HCT116 (cell line): ENCODE measurements around the gene CHRNB2. TPM values are rescaled to one million over a fixed set of nuclear protein-coding genes. Genes with fewer than 3 reads are reported as not detected.

Source experiments
- ATAC-seq: fragments of 200-7000 bp; cut with Tn5 transposase; 2 replicates; pipeline ENCODE4 v1.9.1; 2020; ENCODE audit warnings: mild to moderate bottlenecking, moderate library complexity
- BruUV-seq: library from RNA; stranded (reverse); fragments of 400-500 nt; replicated peaks from 2 replicates; lab custom pipeline; 2021; lab: Mats Ljungman, UMichigan
- CTCF ChIA-PET: fragments of 300-600 bp; sonication (Branson Sonifier 250); formaldehyde crosslinking; loops from one replicate; lab custom pipeline; 2021; ENCODE audit warnings: antibody characterized with exemption; lab: Charles Lee
- POLR2A ChIA-PET: fragments of 300-600, 350-600 bp; sonication (Branson Sonifier 250); formaldehyde crosslinking; loops from one replicate; lab custom pipeline; 2021; ENCODE audit warnings: antibody characterized with exemption; lab: Charles Lee
- RAD21 ChIA-PET, 2 experiments: fragments of 300-600 bp; sonication (Branson Sonifier 250); formaldehyde crosslinking; loops; one replicate each; lab custom pipeline; 2023; ENCODE audit warnings: low total read pairs in 2 of 2; ENCODE audit not compliant: uncharacterized antibody in 2 of 2, unreplicated experiment in 2 of 2, low non-redundant PET in 1 of 2; lab: Charles Lee
- DNase-seq: peaks from one replicate; pipeline ENCODE4 v3.0.0-alpha.2; 2010; ENCODE audit warnings: low read depth, low spot score
- H2AFZ ChIP-seq: fragments of 200-600 bp; shearing (Covaris generic), sonication (generic); 2 replicates; pipeline ENCODE4 v1.6.1; 2017; ENCODE audit warnings: low read depth, mixed run types, mixed read lengths, antibody characterized with exemption, low read length; ENCODE audit not compliant: poor library complexity, severe bottlenecking
- H3K27ac ChIP-seq: 2 replicates; pipeline ENCODE4 v1.5.1; 2012; ENCODE audit warnings: low read depth, low read length
- H3K27me3 ChIP-seq: fragments of 200-600 bp; sonication (generic); 2 replicates; pipeline ENCODE4 v1.6.1; 2016; ENCODE audit warnings: mixed run types, low read length, mixed read lengths; ENCODE audit not compliant: insufficient read depth
- H3K36me3 ChIP-seq, 2 experiments: fragments of 200-500 bp in 1 of 2; fragments of 200-600 bp in 1 of 2; sonication (Bioruptor generic) in 1 of 2; sonication (generic) in 1 of 2; 2 replicates each; pipeline versions ENCODE4 v1.5.1 to v1.6.1; 2014 to 2016; ENCODE audit warnings: low read length in 2 of 2, inconsistent platforms in 1 of 2, mixed read lengths in 1 of 2, mixed run types in 1 of 2; ENCODE audit not compliant: insufficient read depth in 2 of 2, control insufficient read depth in 1 of 2
- H3K4me1 ChIP-seq, 2 experiments: fragments of 200-600 bp in 1 of 2; sonication (generic) in 1 of 2; 2 replicates each; pipeline versions ENCODE4 v1.5.1 to v1.6.1; 2012 to 2017; ENCODE audit warnings: low read length in 2 of 2, inconsistent platforms in 1 of 2, mild to moderate bottlenecking in 1 of 2, mixed read lengths in 1 of 2, mixed run types in 1 of 2, moderate library complexity in 1 of 2; ENCODE audit not compliant: insufficient read depth in 2 of 2, control insufficient read depth in 1 of 2
- H3K4me2 ChIP-seq: fragments of 200-600 bp; sonication (generic); 2 replicates; pipeline ENCODE4 v1.6.1; 2017; ENCODE audit warnings: mixed run types, low read length, mixed read lengths
- H3K4me3 ChIP-seq, 2 experiments: fragments of 200-600 bp in 1 of 2; sonication (generic) in 1 of 2; replicated peaks in 1 of 2; 2 replicates each; pipeline ENCODE4 v1.5.1; 2011 to 2016; ENCODE audit warnings: low read length in 2 of 2, control low read depth in 1 of 2, low read depth in 1 of 2, mild to moderate bottlenecking in 1 of 2, mixed read lengths in 1 of 2, mixed run types in 1 of 2
- H3K79me2 ChIP-seq: fragments of 200-600 bp; sonication (generic); 2 replicates; pipeline ENCODE4 v1.6.1; 2017; ENCODE audit warnings: mild to moderate bottlenecking, mixed run types, low read length, moderate library complexity, mixed read lengths; ENCODE audit not compliant: insufficient read depth
- H3K9ac ChIP-seq: fragments of 200-600 bp; sonication (generic); 2 replicates; pipeline ENCODE4 v1.6.1; 2016; ENCODE audit warnings: low read length, mixed read lengths
- H3K9me2 ChIP-seq: fragments of 200-600 bp; sonication (generic), shearing (Covaris generic); 2 replicates; pipeline ENCODE4 v1.6.1; 2017; ENCODE audit warnings: mixed run types, mild to moderate bottlenecking, moderate library complexity; ENCODE audit not compliant: insufficient read depth
- H3K9me3 ChIP-seq, 2 experiments: fragments of 200-500 bp in 1 of 2; fragments of 200-600 bp in 1 of 2; sonication (Bioruptor generic) in 1 of 2; sonication (generic) in 1 of 2; 2 replicates each; pipeline ENCODE4 v1.6.1; 2014 to 2017; ENCODE audit warnings: low read length in 2 of 2, mixed read lengths in 2 of 2, inconsistent platforms in 1 of 2, low read depth in 1 of 2, mild to moderate bottlenecking in 1 of 2, mixed run types in 1 of 2, moderate library complexity in 1 of 2; ENCODE audit not compliant: control insufficient read depth in 1 of 2, insufficient read depth in 1 of 2
- H4K20me1 ChIP-seq: fragments of 200-600 bp; sonication (generic), shearing (Covaris generic); 2 replicates; pipeline ENCODE4 v1.6.1; 2017; ENCODE audit warnings: mixed run types, mild to moderate bottlenecking, moderate library complexity; ENCODE audit not compliant: insufficient read depth
- CBX3 ChIP-seq: IDR thresholded peaks from 2 replicates; pipeline ENCODE4 v1.6.1; 2012; ENCODE audit warnings: low read depth
- CTCF ChIP-seq, 3 experiments: fragments of 200-600 bp in 1 of 3; sonication (generic) in 1 of 3; IDR thresholded peaks in 2 of 3; conservative IDR thresholded peaks in 1 of 3; 2 replicates each; pipeline ENCODE4 v1.5.1; 2012 to 2017; ENCODE audit warnings: low read depth in 2 of 3, low read length in 2 of 3, antibody characterized with exemption in 1 of 3, borderline replicate concordance in 1 of 3, control low read depth in 1 of 3, mild to moderate bottlenecking in 1 of 3, mixed read lengths in 1 of 3, mixed run types in 1 of 3, moderate library complexity in 1 of 3; ENCODE audit not compliant: insufficient read depth in 1 of 3
- EGR1 ChIP-seq: IDR thresholded peaks from 2 replicates; pipeline ENCODE4 v1.6.1; 2012; ENCODE audit warnings: low read depth
- EZH2 ChIP-seq: fragments of 200-600 bp; sonication (generic); IDR thresholded peaks from 2 replicates; pipeline ENCODE4 v1.6.1; 2017; ENCODE audit warnings: antibody characterized with exemption, mixed run types
- EZH2phosphoT487 ChIP-seq: fragments of 200-600 bp; IDR thresholded peaks from 2 replicates; pipeline ENCODE4 v1.6.1; 2018; ENCODE audit warnings: antibody characterized with exemption, borderline replicate concordance
- FOSL1 ChIP-seq: IDR thresholded peaks from 2 replicates; pipeline ENCODE4 v1.6.1; 2012; ENCODE audit warnings: low read depth
- MAX ChIP-seq: IDR thresholded peaks from 2 replicates; pipeline ENCODE4 v1.6.1; 2012
- POLR2A ChIP-seq: IDR thresholded peaks from 2 replicates; pipeline ENCODE4 v1.7.0; 2011; ENCODE audit warnings: borderline replicate concordance; ENCODE audit not compliant: insufficient read depth, insufficient read length; ENCODE audit errors: extremely low read depth
- POLR2AphosphoS5 ChIP-seq: IDR thresholded peaks from 2 replicates; pipeline ENCODE4 v1.6.1; 2011; ENCODE audit warnings: mild to moderate bottlenecking, low read depth, low read length, moderate library complexity
- RAD21 ChIP-seq: IDR thresholded peaks from 2 replicates; pipeline ENCODE4 v1.6.1; 2012; ENCODE audit warnings: low read depth, mild to moderate bottlenecking
- REST ChIP-seq: IDR thresholded peaks from 2 replicates; pipeline ENCODE4 v1.6.1; 2012; ENCODE audit warnings: low read depth
- SP1 ChIP-seq: IDR thresholded peaks from 2 replicates; pipeline ENCODE4 v1.6.1; 2012; ENCODE audit warnings: low read depth
- SRF ChIP-seq: IDR thresholded peaks from 2 replicates; pipeline ENCODE4 v1.6.1; 2012; ENCODE audit warnings: low read depth
- TCF7L2 ChIP-seq: IDR thresholded peaks from 2 replicates; pipeline ENCODE4 v1.7.0; 2011; ENCODE audit warnings: borderline replicate concordance, inconsistent platforms; ENCODE audit not compliant: insufficient read depth, insufficient read length; ENCODE audit errors: extremely low read depth
- YY1 ChIP-seq: IDR thresholded peaks from 2 replicates; pipeline ENCODE4 v1.6.1; 2011; ENCODE audit warnings: low read length, low read depth, moderate library complexity, mild to moderate bottlenecking; ENCODE audit not compliant: insufficient replicate concordance; ENCODE audit errors: extremely low read depth
- ZFX ChIP-seq: fragments of 450-650 bp; IDR thresholded peaks from 2 replicates; pipeline ENCODE4 v1.6.1; 2017
- ZNF274 ChIP-seq: fragments of 200-500 bp; sonication (Bioruptor generic); IDR thresholded peaks from 2 replicates; pipeline ENCODE4 v1.6.1; 2014; ENCODE audit warnings: mild to moderate bottlenecking, low read depth, low read length, inconsistent platforms
- intact Hi-C: fragments of 100-400 bp; cut with micrococcal nuclease; formaldehyde crosslinking; loops from 2 replicates; pipeline ENCODE4 v1.10.0; 2022
- total RNA-seq: library from RNA; stranded (reverse); gene quantifications from one replicate; pipeline ENCODE4 v1.2.1, GENCODE V29; 2021; ENCODE audit not compliant: unreplicated experiment
- TF ChIP-seq, protein P1 (sequence below): IDR thresholded peaks from 2 replicates; pipeline ENCODE4 v1.6.1; 2011; ENCODE audit warnings: mild to moderate bottlenecking, low read length, moderate library complexity; ENCODE audit not compliant: insufficient replicate concordance; ENCODE audit errors: extremely low read depth
- TF ChIP-seq, protein P2 (sequence below): IDR thresholded peaks from 2 replicates; pipeline ENCODE4 v1.6.1; 2012

The CHRNB2 gene
- total RNA-seq, 1 experiment from 2014 or later, result not detected

DNA sequence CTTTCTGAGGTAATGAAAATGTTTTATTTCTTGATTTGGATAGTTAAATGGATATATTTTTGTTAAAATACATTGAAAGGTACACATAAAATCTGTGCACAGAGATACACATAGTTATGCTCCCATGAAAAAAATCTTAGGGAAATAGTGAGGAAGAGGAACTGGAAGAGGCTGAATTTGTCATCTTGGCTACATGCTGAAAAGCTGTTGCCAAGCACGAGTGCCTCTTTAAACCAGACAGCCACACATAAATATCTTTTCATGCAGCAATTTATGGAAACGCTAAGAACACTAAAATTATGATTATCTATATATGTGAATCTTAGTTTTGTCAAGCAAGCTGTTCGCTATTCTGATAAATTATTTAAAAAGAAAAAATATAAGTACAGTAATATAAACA, 53.2 kb downstream of the CHRNB2 start (continued):
- TF ChIP-seq REST (no peak), YY1 (no peak)

- ChIA-PET POLR2A (no interaction called here), RAD21 (no interaction called here), CTCF (no interaction called here)
- Histone ChIP-seq H3K27me3 (no peaks in the 10 kb centered on the region), H3K79me2 (peaks cover 97% of the 10 kb centered on the region), H4K20me1 (peaks cover 3% of the 10 kb centered on the region; the same call in 1 of the 2 replicates), H3K27ac (no peak overlapping the region), H2AFZ (no peak overlapping the region), H3K9me2 (no peaks in the 10 kb centered on the region), H3K4me2 (no peak overlapping the region), H3K36me3 (peaks cover 0 to 4% of the 10 kb centered on the region in 2 experiments; a peak in 1 of 4 replicates), H3K4me3 (no peak overlapping the region), H3K4me1 (peaks cover 4 to 7% of the 10 kb centered on the region in 2 experiments; a peak in 3 of 4 replicates), H3K9me3 (no peaks in the 10 kb centered on the region), H3K9ac (no peak overlapping the region)
- BruUV-seq, result no TSS peak
- intact Hi-C loops, result no loop called here
- no peak for DNase-seq
- ATAC-seq, result no peak
- no peak for TF ChIP-seq POLR2AphosphoS5
- TF ChIP-seq CBX3, result no peak
- TF ChIP-seq EGR1, result no peak
- TF ChIP-seq SP1, result no peak
- no peak for TF ChIP-seq CTCF (IDR thresholded peaks at IDR 0.05 in 2 of 3, conservative IDR thresholded peaks at IDR 0.05 in 1 of 3; ENCODE audit: borderline replicate concordance in 1 of 3, insufficient read depth in 1 of 3, low read depth in 2 of 3, low read length in 2 of 3)
- TF ChIP-seq EZH2phosphoT487, result no peak
- no peak for TF ChIP-seq POLR2A
- TF ChIP-seq YY1, result no peak
- TF ChIP-seq TCF7L2, result no peak
- TF ChIP-seq SRF, result no peak
- no peak for TF ChIP-seq RAD21
- TF ChIP-seq ZNF274, result no peak
- no peak for TF ChIP-seq MAX
- TF ChIP-seq EZH2, result no peak
- TF ChIP-seq, protein P1, sequence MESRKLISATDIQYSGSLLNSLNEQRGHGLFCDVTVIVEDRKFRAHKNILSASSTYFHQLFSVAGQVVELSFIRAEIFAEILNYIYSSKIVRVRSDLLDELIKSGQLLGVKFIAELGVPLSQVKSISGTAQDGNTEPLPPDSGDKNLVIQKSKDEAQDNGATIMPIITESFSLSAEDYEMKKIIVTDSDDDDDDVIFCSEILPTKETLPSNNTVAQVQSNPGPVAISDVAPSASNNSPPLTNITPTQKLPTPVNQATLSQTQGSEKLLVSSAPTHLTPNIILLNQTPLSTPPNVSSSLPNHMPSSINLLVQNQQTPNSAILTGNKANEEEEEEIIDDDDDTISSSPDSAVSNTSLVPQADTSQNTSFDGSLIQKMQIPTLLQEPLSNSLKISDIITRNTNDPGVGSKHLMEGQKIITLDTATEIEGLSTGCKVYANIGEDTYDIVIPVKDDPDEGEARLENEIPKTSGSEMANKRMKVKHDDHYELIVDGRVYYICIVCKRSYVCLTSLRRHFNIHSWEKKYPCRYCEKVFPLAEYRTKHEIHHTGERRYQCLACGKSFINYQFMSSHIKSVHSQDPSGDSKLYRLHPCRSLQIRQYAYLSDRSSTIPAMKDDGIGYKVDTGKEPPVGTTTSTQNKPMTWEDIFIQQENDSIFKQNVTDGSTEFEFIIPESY, result no peak
- TF ChIP-seq FOSL1, result no peak
- no peak for TF ChIP-seq ZFX
- TF ChIP-seq, protein P2, sequence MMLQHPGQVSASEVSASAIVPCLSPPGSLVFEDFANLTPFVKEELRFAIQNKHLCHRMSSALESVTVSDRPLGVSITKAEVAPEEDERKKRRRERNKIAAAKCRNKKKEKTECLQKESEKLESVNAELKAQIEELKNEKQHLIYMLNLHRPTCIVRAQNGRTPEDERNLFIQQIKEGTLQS, result no peak
These were observed 54.3 kb downstream of the CHRNB2 start for GRCh38 chr1:154621875-154622274.
